ENCODE measurements around the gene DNAJC13.

DNA sequence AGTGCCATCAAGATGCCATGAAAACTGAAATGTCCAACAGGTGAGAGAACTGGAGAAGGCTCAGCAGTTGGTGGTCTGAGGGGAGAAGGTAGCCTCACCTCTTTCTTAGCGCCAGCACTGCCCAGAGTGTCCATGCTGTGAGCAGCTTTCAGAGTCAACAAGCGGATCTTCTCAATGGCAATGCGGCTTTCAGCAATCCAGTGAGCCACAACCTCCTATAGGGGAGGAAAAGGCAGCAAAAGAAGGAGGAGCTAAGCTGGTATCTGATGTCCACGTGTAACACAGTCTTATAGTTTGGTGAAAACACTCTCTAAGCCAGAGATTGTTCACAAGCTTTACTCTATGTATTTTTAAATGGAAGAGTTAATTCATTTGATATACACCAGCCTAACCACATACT is 143.7 kb downstream of the DNAJC13 start:
- no peak for TF ChIP-seq POLR2A (IDR thresholded peaks at IDR 0.05)
- TF ChIP-seq, protein P1, sequence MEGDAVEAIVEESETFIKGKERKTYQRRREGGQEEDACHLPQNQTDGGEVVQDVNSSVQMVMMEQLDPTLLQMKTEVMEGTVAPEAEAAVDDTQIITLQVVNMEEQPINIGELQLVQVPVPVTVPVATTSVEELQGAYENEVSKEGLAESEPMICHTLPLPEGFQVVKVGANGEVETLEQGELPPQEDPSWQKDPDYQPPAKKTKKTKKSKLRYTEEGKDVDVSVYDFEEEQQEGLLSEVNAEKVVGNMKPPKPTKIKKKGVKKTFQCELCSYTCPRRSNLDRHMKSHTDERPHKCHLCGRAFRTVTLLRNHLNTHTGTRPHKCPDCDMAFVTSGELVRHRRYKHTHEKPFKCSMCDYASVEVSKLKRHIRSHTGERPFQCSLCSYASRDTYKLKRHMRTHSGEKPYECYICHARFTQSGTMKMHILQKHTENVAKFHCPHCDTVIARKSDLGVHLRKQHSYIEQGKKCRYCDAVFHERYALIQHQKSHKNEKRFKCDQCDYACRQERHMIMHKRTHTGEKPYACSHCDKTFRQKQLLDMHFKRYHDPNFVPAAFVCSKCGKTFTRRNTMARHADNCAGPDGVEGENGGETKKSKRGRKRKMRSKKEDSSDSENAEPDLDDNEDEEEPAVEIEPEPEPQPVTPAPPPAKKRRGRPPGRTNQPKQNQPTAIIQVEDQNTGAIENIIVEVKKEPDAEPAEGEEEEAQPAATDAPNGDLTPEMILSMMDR (IDR thresholded peaks at IDR 0.05): no peak

Measured in Peyer's patch (tissue), 4 donors.